HEK293T (cell line): ENCODE results near the gene RNASEH1.

ENCODE experiments used
- ELF4 ChIP-seq: fragments of 450-650 bp; IDR thresholded peaks from 2 replicates; pipeline ENCODE4 v1.6.1; 2017; ENCODE audit warnings: antibody characterized with exemption
- HDGF ChIP-seq: fragments of 450-650 bp; IDR thresholded peaks from 2 replicates; pipeline ENCODE4 v1.6.1; 2017; ENCODE audit warnings: antibody characterized with exemption, borderline replicate concordance
- TARDBP ChIP-seq: fragments of 450-650 bp; IDR thresholded peaks from 2 replicates; pipeline ENCODE4 v1.6.1; 2016
- ZNF384 ChIP-seq: fragments of 450-650 bp; IDR thresholded peaks from 2 replicates; pipeline ENCODE4 v1.6.1; 2016

- TF ChIP-seq HDGF (no peak), ELF4 (no peak), ZNF384 (no peak), TARDBP (no peak)
Measured at GRCh38 chr2:3586220-3586619, 28.1 kb upstream of the RNASEH1 start.
